IPS-NIHi11 (cell line): Measurements from ENCODE around the gene EIF4G3.
A peak's percentile ranks its signal among the peaks of the same experiment; 100 is the strongest.
"Not testable (repeated sequence)": the region's sequence is repeated elsewhere in the genome, so short reads cannot be mapped to it uniquely, and the experiment has no call there.

ENCODE experiments used
- DNase-seq: peaks from one replicate; pipeline ENCODE4 v3.0.0; 2012; ENCODE audit warnings: mixed read lengths, low spot score

EIF4G3 gene

DNA sequence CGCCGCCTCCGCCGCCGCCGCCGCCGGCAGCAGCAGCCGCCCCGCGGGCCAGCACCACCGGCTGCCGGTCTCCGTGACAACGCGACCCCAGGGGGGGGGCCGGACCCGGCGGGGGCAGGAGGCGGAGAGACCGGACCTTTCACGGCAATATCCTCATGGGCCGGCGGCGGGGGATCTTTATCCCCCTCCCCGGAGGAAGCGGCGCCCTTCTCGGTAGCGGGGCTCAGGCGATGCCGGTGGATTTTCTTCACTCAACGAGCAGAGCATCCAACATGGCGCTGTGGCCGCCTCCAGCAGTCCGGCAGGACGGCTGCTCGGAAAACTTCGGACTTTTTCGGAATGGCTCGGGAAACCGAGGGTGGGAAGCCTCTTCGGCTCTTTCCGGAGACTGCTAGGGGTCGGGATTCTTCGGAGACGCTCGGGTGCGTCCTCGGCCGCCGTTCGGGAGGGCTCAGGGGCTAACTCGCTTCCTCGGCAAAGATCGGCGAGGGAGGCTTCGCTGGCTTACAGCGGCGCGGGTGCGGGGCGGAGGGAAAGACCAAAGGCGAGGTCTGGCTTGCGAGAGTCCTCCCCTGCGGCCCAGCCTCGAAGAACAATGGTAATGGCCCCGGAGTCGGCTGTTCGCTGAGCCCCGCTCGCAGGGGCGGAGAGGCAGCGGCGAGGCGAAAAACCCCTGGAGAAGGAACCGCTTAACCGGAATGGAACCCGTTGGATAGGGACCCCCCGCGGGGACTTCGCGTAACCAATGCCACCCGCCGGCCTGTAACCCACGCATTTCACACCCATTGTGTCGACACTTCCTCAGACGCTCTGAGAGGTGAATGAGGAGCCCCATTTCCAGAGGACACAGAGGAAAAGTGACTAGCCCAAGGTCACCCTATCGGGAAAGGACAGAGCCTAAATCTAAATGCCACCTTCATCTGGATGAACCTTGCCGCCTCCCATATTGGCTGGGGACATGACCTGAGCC, at the start of gene EIF4G3:
TSS of gene EIF4G3 (minus strand) at position 312 of the 970 bp plus-strand sequence. CDS start 174,155 bp downstream, outside the sequence.
- DNase-seq: peak; percentile 98

GRCh38 chr1:21225065-21225464, 48.4 kb upstream of the EIF4G3 start:
- no peak for DNase-seq

GRCh38 chr1:21220815-21221214, 44.1 kb upstream of the EIF4G3 start:
- no peak for DNase-seq

GRCh38 chr1:21219674-21220073, 43.0 kb upstream of the EIF4G3 start:
- no peak for DNase-seq

DNA sequence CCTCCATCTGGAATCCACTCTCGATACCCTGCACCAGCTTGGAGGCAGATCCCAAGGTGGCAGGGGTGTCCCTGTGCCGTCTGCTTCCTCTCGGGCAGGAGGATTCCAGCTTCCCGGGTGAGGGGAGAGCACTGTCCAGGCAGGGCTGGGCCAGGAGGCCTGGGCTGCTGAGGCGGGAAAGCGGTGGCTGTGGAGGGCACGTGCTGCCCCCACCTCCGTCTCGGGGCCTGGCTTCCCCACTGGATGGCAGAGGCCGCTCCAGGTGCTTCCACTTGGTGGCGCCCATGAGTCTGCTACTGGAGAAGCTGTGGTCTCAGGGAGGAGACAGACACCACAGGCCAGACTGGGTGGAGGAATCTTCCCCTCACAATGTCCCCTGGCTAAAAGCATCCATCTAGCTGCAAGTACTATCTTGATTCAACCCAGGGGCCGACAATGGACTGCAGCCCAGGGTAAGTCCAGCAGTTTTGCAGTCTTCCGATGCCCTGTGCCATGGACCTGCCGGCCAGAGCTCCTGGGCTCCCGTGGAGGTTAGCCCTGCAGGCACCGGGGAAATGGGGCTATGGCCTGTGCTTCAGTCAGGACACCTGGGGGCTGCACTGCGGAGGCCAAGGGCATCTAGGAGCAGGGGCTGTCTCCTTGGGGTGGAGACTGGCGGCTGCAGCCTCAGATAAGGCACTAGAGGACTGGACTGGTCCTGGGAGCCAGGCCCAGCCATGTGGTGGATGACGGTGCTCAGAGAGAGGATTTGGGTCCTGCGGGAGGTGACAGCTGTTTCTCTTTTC, 41.3 kb upstream of the EIF4G3 start:
- DNase-seq: peak; percentile 89

GRCh38 chr1:21216835-21217811, 40.4 kb upstream of the EIF4G3 start:
- peak; percentile 76 for DNase-seq

DNA sequence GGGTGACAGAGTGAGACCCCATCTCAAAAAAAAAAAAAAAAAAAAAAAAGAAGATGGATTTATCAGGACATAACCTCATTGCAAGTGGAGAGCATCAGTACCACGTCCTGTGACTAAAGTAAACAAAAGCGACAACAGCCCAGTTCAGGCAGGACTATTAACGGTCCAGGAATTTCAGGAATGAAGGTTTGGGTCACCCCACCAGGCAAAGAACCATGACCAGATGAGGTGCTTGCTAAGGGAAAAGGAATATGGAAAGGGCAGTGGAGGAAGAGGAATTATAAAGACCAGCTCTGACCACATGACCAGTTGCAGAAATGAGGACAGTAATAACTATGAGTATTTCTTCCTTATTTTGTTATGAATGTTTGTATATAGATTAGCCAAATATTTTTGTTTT, 35.4 kb upstream of the EIF4G3 start:
- DNase-seq: no peak

GRCh38 chr1:21208137-21208700, 31.5 kb upstream of the EIF4G3 start:
- DNase-seq: not testable (repeated sequence)

DNA sequence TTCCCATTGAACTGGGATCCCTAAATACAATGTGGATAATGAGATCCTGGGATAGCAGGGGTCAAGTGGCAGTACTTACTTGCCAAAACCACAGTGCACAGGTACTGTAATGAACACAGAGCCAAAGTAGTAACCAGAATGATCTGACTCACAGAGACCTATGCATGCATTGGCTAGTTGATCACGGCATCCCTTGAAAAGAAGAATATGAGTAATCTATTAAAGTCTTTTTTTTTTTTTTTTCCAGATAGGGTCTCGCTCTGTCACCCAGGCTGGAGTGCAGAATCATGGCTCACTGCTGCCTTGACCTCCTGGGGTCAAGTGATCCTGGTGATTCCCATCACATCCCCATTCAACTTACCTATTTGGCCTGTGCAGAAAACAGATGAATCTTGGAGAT, 29.4 kb upstream of the EIF4G3 start:
- no peak for DNase-seq

DNA sequence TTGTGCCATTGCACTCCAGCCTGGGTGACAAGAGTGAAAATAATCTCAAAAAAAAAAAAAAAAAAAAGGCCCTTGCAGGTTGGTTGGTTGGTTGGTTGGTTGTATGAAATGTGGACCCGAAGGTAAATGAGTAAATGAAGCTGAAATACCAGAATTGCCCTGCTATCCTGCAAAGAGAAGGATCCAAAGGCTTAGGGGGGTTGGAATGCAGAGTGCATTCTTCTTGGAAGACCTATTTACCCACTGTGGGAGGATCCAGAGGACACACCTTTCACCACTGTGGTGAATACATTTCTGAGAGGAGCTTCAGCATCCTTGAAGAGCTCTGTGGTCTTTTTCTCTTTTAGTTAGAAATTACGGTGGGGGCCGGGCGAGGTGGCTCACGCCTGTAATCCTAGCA, 28.7 kb upstream of the EIF4G3 start:
- no peak for DNase-seq

DNA sequence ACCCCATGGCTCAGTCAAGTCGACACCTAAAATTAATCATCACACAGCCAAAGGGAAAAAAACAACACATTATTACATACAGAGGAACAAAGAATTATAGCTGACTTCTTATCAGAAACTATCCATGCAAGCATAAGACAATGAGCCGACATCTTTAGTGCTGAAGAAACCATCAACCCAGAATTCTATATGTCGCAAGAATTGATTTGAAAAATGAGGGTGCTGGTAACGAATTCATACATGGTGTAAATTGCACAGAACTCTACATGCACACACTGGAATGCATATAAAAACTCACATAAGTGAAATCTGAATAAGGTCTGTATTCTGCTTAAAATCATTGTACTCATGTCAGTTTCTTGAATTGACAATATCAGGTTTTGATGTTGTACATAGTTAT, 25.0 kb upstream of the EIF4G3 start:
- no peak for DNase-seq

DNA sequence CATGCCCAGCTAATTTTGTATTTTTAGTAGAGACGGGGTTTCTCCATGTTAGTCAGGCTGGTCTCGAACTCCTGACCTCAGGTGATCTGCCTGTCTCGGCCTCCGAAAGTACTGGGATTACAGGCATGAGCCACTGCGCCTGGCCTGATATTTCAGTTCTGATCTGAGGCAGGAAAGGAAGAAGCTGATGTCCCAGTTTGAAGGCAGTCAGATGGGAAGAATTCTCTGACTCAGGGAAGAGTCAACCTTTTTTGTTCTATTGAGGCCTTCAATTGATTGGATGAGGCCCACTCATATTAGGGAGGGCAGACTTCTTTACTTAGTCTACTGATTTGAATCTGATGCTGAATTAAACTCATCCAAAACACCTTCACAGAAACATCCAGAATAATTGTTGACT, 24.5 kb upstream of the EIF4G3 start:
- DNase-seq: not testable (repeated sequence)

GRCh38 chr1:21200767-21201166, 24.1 kb upstream of the EIF4G3 start:
- DNase-seq: no peak

GRCh38 chr1:21198929-21199328, 22.2 kb upstream of the EIF4G3 start:
- DNase-seq: no peak

- DNase-seq: no peak
Observed at GRCh38 chr1:21192871-21193270, 16.2 kb upstream of the EIF4G3 start.

- no peak for DNase-seq
Observed at GRCh38 chr1:21192284-21192683, 15.6 kb upstream of the EIF4G3 start.

GRCh38 chr1:21190771-21191170, 14.1 kb upstream of the EIF4G3 start:
- not testable (repeated sequence) for DNase-seq

- no peak for DNase-seq
Observed at GRCh38 chr1:21189906-21190500, 13.3 kb upstream of the EIF4G3 start.

DNA sequence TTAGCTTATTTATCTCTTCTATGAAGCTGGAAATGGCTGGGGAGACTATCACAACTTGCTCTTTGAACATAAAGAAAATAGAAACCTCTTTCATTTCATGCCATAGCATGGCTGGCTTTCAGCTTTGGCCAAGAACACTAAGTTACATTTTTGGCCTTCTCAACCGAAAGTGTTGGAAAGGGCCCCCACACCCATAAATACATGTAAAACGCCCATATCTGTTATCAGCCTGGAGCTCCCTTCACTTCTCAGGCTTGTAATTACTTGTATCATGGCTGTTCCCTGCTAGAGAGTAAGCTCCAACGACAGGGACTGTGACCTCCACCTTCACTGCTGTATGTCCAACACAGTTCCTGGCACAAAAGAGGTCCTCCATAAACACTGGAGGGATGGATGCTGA, 12.7 kb upstream of the EIF4G3 start:
- DNase-seq: no peak

DNA sequence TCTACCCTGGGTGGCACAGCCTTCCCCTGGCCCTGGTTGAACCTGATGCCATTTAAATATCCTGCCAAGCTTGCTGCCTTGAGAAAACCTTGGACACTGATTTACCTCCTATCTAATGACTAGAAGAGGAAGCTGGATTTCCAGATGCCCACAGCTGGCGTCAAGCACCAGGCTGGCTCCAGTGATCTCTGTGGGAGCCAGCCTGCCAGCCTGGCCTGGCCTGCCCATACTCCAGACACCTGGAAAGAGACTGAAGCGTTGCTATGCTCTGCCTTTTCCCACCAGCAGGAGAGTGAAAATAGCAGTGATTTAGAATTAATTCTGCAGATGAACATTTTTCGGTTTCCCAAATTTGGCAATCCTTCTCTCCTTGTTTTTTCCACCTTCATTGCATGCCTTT, 11.5 kb upstream of the EIF4G3 start:
- DNase-seq: no peak

GRCh38 chr1:21185221-21185731, 8.6 kb upstream of the EIF4G3 start:
- DNase-seq: no peak
